PFSK-1 (cell line): ENCODE measurements around the gene ZNF536.

Experiments
- FOXP2 ChIP-seq: optimal IDR thresholded peaks from 2 replicates; pipeline ENCODE3; 2011; ENCODE audit warnings: borderline replicate concordance, control low read depth, inconsistent platforms; ENCODE audit not compliant: insufficient read depth; ENCODE audit errors: extremely low read length, extremely low read depth
- POLR2AphosphoS5 ChIP-seq: IDR thresholded peaks from 2 replicates; pipeline ENCODE4 v1.6.1; 2012; ENCODE audit warnings: low read depth, mild to moderate bottlenecking, control low read depth, low read length, moderate library complexity
- REST ChIP-seq, 2 experiments: IDR thresholded peaks; 2 replicates each; pipeline versions ENCODE4 v1.6.1 to v1.8.0; 2011 to 2012; ENCODE audit warnings: low read depth in 2 of 2, low read length in 2 of 2, control low read depth in 1 of 2, inconsistent platforms in 1 of 2, mild to moderate bottlenecking in 1 of 2, moderate library complexity in 1 of 2; ENCODE audit not compliant: insufficient read depth in 1 of 2
- SIN3A ChIP-seq: IDR thresholded peaks from 2 replicates; pipeline ENCODE4 v1.6.1; 2012; ENCODE audit warnings: mild to moderate bottlenecking, low read length, moderate library complexity, borderline replicate concordance; ENCODE audit not compliant: insufficient read depth
- TAF1 ChIP-seq: IDR thresholded peaks from 2 replicates; pipeline ENCODE4 v1.6.1; 2012; ENCODE audit warnings: low read length, control low read depth, borderline replicate concordance; ENCODE audit not compliant: insufficient read depth

Gene ZNF536

GRCh38 chr19:30441011-30441410, 68.8 kb downstream of the ZNF536 start:
- TF ChIP-seq FOXP2 (no peak), TAF1 (no peak), POLR2AphosphoS5 (no peak), REST (IDR thresholded peaks at IDR 0.05; ENCODE audit: insufficient read depth in 1 of 2, low read depth in 2 of 2, low read length in 2 of 2) (no peak), SIN3A (no peak)

GRCh38 chr19:30442674-30443073, 70.5 kb downstream of the ZNF536 start:
- TF ChIP-seq FOXP2, result no peak
- no peak for TF ChIP-seq REST (IDR thresholded peaks at IDR 0.05; ENCODE audit: insufficient read depth in 1 of 2, low read depth in 2 of 2, low read length in 2 of 2)
- no peak for TF ChIP-seq POLR2AphosphoS5
- TF ChIP-seq TAF1, result no peak
- no peak for TF ChIP-seq SIN3A

GRCh38 chr19:30443531-30444252, 71.5 kb downstream of the ZNF536 start:
- no peak for TF ChIP-seq TAF1
- no peak for TF ChIP-seq REST (IDR thresholded peaks at IDR 0.05; ENCODE audit: insufficient read depth in 1 of 2, low read depth in 2 of 2, low read length in 2 of 2)
- TF ChIP-seq SIN3A, result no peak
- TF ChIP-seq FOXP2, result no peak
- TF ChIP-seq POLR2AphosphoS5, result no peak

- TF ChIP-seq TAF1 (no peak), FOXP2 (no peak), REST (IDR thresholded peaks at IDR 0.05; ENCODE audit: insufficient read depth in 1 of 2, low read depth in 2 of 2, low read length in 2 of 2) (no peak), POLR2AphosphoS5 (no peak), SIN3A (no peak)
Measured at GRCh38 chr19:30444253-30444671, 72.1 kb downstream of the ZNF536 start.
